Activated gamma-delta T cell (primary cell): ENCODE data around the gene KDM5C.

Experiments used
- DNase-seq: peaks from one replicate; lab custom pipeline; 2025; lab: John Stamatoyannopoulos, UW
- total RNA-seq, 2 donors: gene quantifications; one replicate each; lab custom pipeline; 2026; lab: John Stamatoyannopoulos, UW

KDM5C gene
- 228 to 356 reads per million in 2 donors for total RNA-seq

GRCh38 chrX:53224860-53225797, at the start of gene KDM5C:
KDM5C (minus strand) TSS chrX:53225207; CDS start chrX:53224889, 318 bp downstream.
- DNase-seq, result peak; percentile 55

- DNase-seq, result no peak
These were observed 47.9 kb upstream of the KDM5C start for GRCh38 chrX:53272808-53273337.

GRCh38 chrX:53269536-53270107, 44.6 kb upstream of the KDM5C start:
- DNase-seq, result no peak

GRCh38 chrX:53268173-53268572, 43.2 kb upstream of the KDM5C start:
- DNase-seq, result no peak

- no peak for DNase-seq
These were observed 41.9 kb upstream of the KDM5C start for GRCh38 chrX:53266914-53267313.

GRCh38 chrX:53265771-53266574, 41.0 kb upstream of the KDM5C start:
- no peak for DNase-seq

- DNase-seq, result no peak
These were observed 38.6 kb upstream of the KDM5C start for GRCh38 chrX:53263597-53264094.

GRCh38 chrX:53262918-53263394, 37.9 kb upstream of the KDM5C start:
- no peak for DNase-seq

GRCh38 chrX:53262189-53262917, 37.3 kb upstream of the KDM5C start:
- no peak for DNase-seq

GRCh38 chrX:53261355-53261972, 36.5 kb upstream of the KDM5C start:
- no peak for DNase-seq

GRCh38 chrX:53260836-53261235, 35.8 kb upstream of the KDM5C start:
- DNase-seq, result no peak

- no peak for DNase-seq
These were observed 32.8 kb upstream of the KDM5C start for GRCh38 chrX:53257670-53258423.

GRCh38 chrX:53257166-53257565, 32.2 kb upstream of the KDM5C start:
- no peak for DNase-seq

GRCh38 chrX:53256446-53257041, 31.5 kb upstream of the KDM5C start:
- DNase-seq, result no peak

- DNase-seq, result no peak
These were observed 30.8 kb upstream of the KDM5C start for GRCh38 chrX:53255738-53256191.

GRCh38 chrX:53254570-53255461, 29.8 kb upstream of the KDM5C start:
- no peak for DNase-seq

- DNase-seq, result no peak
These were observed 28.4 kb upstream of the KDM5C start for GRCh38 chrX:53253293-53254020.

GRCh38 chrX:53251307-53251706, 26.3 kb upstream of the KDM5C start:
- no peak for DNase-seq
